ENCODE data around the gene DNAJB4.

GRCh38 chr1:77955709-77956108 is 49.0 kb upstream of the DNAJB4 start:
- TF ChIP-seq POLR2A (IDR thresholded peaks at IDR 0.05): no peak
- no peak for TF ChIP-seq CTCF (IDR thresholded peaks at IDR 0.05)
